Measurements from ENCODE around the gene DCST1.

DNA sequence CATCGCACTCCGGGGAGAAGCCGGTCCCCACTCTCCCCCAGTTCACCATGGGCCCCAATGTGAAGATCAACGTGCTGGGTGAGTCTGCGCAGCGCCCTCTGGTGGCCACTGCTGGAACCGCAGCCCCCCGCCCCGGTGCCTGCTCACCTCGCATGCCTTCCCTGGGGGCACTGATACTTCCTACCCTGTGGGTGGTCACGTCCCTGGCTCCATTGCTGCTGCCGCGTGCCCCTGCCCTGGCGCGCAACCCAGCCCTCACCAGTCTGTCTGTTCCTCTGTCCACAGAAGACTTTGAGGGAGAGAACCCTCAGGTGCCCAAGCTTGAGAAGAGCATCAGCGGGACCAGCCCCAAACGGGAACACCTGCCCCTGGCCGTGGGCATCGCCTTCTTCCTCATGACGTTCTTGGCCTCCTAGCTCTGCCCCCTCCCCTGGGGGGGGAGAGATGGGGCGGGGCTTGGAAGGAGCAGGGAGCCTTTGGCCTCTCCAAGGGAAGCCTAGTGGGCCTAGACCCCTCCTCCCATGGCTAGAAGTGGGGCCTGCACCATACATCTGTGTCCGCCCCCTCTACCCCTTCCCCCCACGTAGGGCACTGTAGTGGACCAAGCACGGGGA, 52.6 kb downstream of the DCST1 start:
- TF ChIP-seq, protein P1, sequence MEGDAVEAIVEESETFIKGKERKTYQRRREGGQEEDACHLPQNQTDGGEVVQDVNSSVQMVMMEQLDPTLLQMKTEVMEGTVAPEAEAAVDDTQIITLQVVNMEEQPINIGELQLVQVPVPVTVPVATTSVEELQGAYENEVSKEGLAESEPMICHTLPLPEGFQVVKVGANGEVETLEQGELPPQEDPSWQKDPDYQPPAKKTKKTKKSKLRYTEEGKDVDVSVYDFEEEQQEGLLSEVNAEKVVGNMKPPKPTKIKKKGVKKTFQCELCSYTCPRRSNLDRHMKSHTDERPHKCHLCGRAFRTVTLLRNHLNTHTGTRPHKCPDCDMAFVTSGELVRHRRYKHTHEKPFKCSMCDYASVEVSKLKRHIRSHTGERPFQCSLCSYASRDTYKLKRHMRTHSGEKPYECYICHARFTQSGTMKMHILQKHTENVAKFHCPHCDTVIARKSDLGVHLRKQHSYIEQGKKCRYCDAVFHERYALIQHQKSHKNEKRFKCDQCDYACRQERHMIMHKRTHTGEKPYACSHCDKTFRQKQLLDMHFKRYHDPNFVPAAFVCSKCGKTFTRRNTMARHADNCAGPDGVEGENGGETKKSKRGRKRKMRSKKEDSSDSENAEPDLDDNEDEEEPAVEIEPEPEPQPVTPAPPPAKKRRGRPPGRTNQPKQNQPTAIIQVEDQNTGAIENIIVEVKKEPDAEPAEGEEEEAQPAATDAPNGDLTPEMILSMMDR (IDR thresholded peaks at IDR 0.05; ENCODE audit: insufficient read depth, low read length): peak; percentile 91
- TF ChIP-seq POLR2AphosphoS5 (IDR thresholded peaks at IDR 0.05; ENCODE audit: low read depth) (no peak), SPI1 (IDR thresholded peaks at IDR 0.05; ENCODE audit: borderline replicate concordance, low read depth) (no peak)
- TF ChIP-seq, protein P2, sequence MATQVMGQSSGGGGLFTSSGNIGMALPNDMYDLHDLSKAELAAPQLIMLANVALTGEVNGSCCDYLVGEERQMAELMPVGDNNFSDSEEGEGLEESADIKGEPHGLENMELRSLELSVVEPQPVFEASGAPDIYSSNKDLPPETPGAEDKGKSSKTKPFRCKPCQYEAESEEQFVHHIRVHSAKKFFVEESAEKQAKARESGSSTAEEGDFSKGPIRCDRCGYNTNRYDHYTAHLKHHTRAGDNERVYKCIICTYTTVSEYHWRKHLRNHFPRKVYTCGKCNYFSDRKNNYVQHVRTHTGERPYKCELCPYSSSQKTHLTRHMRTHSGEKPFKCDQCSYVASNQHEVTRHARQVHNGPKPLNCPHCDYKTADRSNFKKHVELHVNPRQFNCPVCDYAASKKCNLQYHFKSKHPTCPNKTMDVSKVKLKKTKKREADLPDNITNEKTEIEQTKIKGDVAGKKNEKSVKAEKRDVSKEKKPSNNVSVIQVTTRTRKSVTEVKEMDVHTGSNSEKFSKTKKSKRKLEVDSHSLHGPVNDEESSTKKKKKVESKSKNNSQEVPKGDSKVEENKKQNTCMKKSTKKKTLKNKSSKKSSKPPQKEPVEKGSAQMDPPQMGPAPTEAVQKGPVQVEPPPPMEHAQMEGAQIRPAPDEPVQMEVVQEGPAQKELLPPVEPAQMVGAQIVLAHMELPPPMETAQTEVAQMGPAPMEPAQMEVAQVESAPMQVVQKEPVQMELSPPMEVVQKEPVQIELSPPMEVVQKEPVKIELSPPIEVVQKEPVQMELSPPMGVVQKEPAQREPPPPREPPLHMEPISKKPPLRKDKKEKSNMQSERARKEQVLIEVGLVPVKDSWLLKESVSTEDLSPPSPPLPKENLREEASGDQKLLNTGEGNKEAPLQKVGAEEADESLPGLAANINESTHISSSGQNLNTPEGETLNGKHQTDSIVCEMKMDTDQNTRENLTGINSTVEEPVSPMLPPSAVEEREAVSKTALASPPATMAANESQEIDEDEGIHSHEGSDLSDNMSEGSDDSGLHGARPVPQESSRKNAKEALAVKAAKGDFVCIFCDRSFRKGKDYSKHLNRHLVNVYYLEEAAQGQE (IDR thresholded peaks at IDR 0.05; ENCODE audit: insufficient replicate concordance, low read depth): no peak
